Uterus (tissue), 4 donors: ENCODE results near the gene STAB2. TPM values are rescaled to one million over a fixed set of nuclear protein-coding genes. Genes with fewer than 3 reads are reported as not detected.

Experiments
- DNase-seq, 2 donors: peaks; one replicate each; pipeline ENCODE4 v3.0.0-alpha.2; 2019 to 2020
- H3K27ac ChIP-seq, 2 donors: fragments of 200-600 bp; sonication (generic); 1 replicate in 1 of 2; 2 replicates in 1 of 2; pipeline ENCODE4 v1.5.1; 2016 to 2018
- H3K27me3 ChIP-seq, 2 donors: fragments of 200-600 bp; sonication (generic); one replicate each; pipeline ENCODE4 v1.5.1; 2018 to 2019; ENCODE audit warnings: control low read depth in 1 of 2
- H3K36me3 ChIP-seq, 2 donors: fragments of 200-600 bp; sonication (generic); one replicate each; pipeline ENCODE4 v1.5.1; 2019; ENCODE audit warnings: control low read depth in 1 of 2
- H3K4me1 ChIP-seq, 2 donors: fragments of 200-600 bp; sonication (generic); one replicate each; pipeline ENCODE4 v1.5.1; 2018 to 2019; ENCODE audit warnings: control low read depth in 1 of 2
- H3K4me3 ChIP-seq, 2 donors: fragments of 200-600 bp; sonication (generic); 1 replicate in 1 of 2; 2 replicates in 1 of 2; pipeline ENCODE4 v1.5.1; 2018 to 2019; ENCODE audit warnings: mild to moderate bottlenecking in 1 of 2
- H3K9me3 ChIP-seq, 2 donors: fragments of 200-600 bp; sonication (generic); one replicate each; pipeline ENCODE4 v1.5.1; 2019; ENCODE audit warnings: control low read depth in 1 of 2
- POLR2A ChIP-seq, 2 donors: fragments of 450-650 bp; IDR thresholded peaks; one replicate each; pipeline ENCODE4 v1.6.1; 2016; ENCODE audit warnings: antibody characterized with exemption in 2 of 2, mild to moderate bottlenecking in 1 of 2, moderate library complexity in 1 of 2
- intact Hi-C: fragments of 100-400 bp; cut with DNase I; formaldehyde crosslinking; loops from one replicate; pipeline ENCODE4 v1.15.1; 2023; ENCODE audit warnings: low total_unique reads
- total RNA-seq, 4 donors: library from RNA; depleted of rRNA in 3 of 4; stranded (reverse); fragments of >200 nt in 3 of 4; gene quantifications; one replicate each; pipeline versions ENCODE4 v1.1.0 to v1.2.4, GENCODE V29; 2014 to 2023
- TF ChIP-seq, protein P1 (sequence below), 4 experiments: fragments of 200-600 bp in 2 of 4; fragments of 450-650 bp in 2 of 4; sonication (generic) in 2 of 4; IDR thresholded peaks; one replicate each; pipeline ENCODE4 v1.5.1; 2016 to 2019; ENCODE audit warnings: antibody characterized with exemption in 4 of 4, mild to moderate bottlenecking in 2 of 4, moderate library complexity in 1 of 4
- donor health status: DM: yes; HTN: yes; CAD: no.

STAB2 gene
- total RNA-seq, 4 donors from 2014 or later = 0.21 to 19.4 (median 2.6) TPM; not detected in 1

DNA sequence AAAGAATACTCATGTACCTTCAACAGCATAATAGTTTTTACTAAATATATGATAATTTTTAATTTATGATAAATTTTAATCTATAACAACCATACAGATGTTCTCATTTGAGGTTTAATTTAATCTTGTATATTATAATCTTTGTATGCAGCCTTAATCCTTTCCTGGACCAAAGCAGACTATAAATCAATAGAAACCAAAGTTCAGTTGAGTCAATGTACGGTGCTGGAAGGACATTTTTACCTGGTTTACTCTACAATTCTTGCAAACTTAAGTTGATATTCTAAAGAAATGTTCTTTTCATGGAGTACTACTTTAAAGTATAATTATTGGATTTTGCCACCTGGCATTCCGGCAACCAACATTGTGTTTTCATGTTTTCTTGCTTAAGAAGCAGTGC is 118.0 kb downstream of the STAB2 start:
- Histone ChIP-seq H3K27me3 (no peaks in the 10 kb centered on the region), H3K9me3 (no peaks in the 10 kb centered on the region), H3K4me3 (no peak overlapping the region), H3K4me1 (no peaks in the 10 kb centered on the region), H3K27ac (no peak overlapping the region), H3K36me3 (no peaks in the 10 kb centered on the region)
- intact Hi-C loops = no loop called here
- TF ChIP-seq, protein P1, sequence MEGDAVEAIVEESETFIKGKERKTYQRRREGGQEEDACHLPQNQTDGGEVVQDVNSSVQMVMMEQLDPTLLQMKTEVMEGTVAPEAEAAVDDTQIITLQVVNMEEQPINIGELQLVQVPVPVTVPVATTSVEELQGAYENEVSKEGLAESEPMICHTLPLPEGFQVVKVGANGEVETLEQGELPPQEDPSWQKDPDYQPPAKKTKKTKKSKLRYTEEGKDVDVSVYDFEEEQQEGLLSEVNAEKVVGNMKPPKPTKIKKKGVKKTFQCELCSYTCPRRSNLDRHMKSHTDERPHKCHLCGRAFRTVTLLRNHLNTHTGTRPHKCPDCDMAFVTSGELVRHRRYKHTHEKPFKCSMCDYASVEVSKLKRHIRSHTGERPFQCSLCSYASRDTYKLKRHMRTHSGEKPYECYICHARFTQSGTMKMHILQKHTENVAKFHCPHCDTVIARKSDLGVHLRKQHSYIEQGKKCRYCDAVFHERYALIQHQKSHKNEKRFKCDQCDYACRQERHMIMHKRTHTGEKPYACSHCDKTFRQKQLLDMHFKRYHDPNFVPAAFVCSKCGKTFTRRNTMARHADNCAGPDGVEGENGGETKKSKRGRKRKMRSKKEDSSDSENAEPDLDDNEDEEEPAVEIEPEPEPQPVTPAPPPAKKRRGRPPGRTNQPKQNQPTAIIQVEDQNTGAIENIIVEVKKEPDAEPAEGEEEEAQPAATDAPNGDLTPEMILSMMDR (IDR thresholded peaks at IDR 0.05) = no peak
- TF ChIP-seq POLR2A (IDR thresholded peaks at IDR 0.05) = no peak
- no peak for DNase-seq

DNA sequence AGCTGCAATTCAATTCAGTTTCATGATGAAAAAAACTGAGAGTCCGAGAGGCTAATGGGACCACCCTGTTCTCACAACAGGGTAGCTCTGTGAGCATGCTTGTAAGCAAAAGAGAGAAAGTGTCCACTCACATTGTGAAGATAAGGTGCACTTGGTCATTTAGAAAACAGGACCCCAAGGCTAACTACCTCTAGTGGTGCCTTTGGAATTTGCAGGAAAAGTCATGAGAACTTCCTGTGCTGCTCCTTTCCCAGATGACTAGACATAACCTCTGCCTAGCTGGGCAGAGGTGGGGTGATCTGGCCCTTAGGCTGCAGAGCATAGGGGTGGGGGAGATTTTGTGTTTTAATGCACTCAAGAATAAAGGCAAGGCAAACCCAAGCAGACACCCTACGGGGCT is 118.9 kb downstream of the STAB2 start:
- Histone ChIP-seq H3K27me3 (no peaks in the 10 kb centered on the region), H3K4me3 (no peak overlapping the region), H3K4me1 (no peaks in the 10 kb centered on the region), H3K27ac (no peak overlapping the region), H3K36me3 (no peaks in the 10 kb centered on the region), H3K9me3 (no peaks in the 10 kb centered on the region)
- DNase-seq = no peak
- intact Hi-C loops = no loop called here
- TF ChIP-seq, protein P1 (IDR thresholded peaks at IDR 0.05) = no peak
- no peak for TF ChIP-seq POLR2A (IDR thresholded peaks at IDR 0.05)

DNA sequence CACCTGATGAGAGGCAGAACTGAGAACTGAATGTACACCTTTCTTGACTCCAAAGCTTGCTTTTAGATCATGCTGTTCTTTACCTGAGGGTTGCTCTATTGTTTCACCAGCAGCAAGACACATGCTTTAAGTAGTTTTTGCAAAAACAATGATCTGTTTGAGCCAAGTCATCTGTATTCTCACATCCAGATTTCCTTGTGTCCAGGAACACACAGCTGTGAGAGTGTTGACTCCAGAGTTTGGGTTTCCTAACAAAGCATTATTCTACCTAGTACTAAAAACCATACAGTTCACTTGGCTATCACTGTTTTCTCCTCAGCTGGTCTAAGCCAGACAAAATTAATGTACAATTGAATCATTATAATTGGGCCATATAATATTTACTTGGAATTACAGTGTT is 120.4 kb downstream of the STAB2 start:
- no peak for DNase-seq
- H3K4me1 ChIP-seq = no peaks in the 10 kb centered on the region
- no peak overlapping the region for H3K4me3 ChIP-seq
- H3K36me3 ChIP-seq = no peaks in the 10 kb centered on the region
- H3K9me3 ChIP-seq = no peaks in the 10 kb centered on the region
- H3K27ac ChIP-seq = no peak overlapping the region
- no peaks in the 10 kb centered on the region for H3K27me3 ChIP-seq
- intact Hi-C loops = no loop called here
- TF ChIP-seq, protein P1 (IDR thresholded peaks at IDR 0.05) = no peak
- no peak for TF ChIP-seq POLR2A (IDR thresholded peaks at IDR 0.05)

DNA sequence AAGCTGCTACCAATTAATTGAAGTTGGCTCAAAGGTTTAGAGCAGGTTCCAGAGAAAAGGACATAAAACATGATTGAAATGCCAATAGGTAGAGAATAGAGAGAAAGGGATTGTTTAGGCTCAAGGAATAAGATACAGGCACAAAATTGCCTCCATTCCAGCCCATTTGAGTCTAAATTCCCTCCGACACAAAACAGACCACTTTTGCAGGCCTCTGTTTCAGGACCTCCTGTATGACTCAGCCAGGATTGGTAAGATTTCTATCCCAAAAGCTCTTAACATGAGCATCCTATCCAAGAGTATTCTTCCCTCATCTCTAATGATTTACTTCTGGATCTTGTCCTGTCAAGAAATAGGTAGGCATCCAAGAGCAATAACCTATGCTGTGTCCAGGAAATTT is 123.5 kb downstream of the STAB2 start:
- intact Hi-C loops = no loop called here

DNA sequence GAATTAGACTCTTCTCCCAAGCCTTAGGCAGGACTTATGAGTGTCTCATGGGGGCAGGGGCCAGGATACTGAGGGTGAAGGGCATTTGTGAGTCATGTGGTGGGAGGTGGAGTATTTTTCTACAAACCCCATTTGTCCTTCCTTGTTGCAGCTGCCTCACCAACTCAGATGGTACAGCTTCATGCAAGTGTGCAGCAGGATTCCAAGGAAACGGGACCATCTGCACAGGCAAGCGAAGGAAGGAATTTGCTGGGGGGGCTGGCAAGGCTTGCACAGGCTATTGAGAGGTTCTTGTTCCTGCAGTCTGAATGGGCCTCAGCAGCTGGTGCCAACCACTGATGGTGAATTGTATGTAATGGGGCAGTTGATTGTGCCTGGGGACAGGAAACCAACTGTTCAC is 125.1 kb downstream of the STAB2 start:
- H3K4me3 ChIP-seq = no peak overlapping the region
- TF ChIP-seq, protein P1 (IDR thresholded peaks at IDR 0.05) = no peak
- TF ChIP-seq POLR2A (IDR thresholded peaks at IDR 0.05) = no peak
- no peaks in the 10 kb centered on the region for H3K4me1 ChIP-seq
- no peaks in the 10 kb centered on the region for H3K36me3 ChIP-seq
- intact Hi-C loops = no loop called here
- H3K27ac ChIP-seq = no peak overlapping the region
- no peak for DNase-seq
- no peaks in the 10 kb centered on the region for H3K27me3 ChIP-seq
- no peaks in the 10 kb centered on the region for H3K9me3 ChIP-seq

More for the DNA sequence above, 123.5 kb downstream of the STAB2 start:
- H3K27ac ChIP-seq = no peak overlapping the region
- no peak for TF ChIP-seq POLR2A (IDR thresholded peaks at IDR 0.05)
- TF ChIP-seq, protein P1 (IDR thresholded peaks at IDR 0.05) = no peak
- H3K36me3 ChIP-seq = no peaks in the 10 kb centered on the region
- DNase-seq = no peak
- H3K27me3 ChIP-seq = no peaks in the 10 kb centered on the region
- H3K9me3 ChIP-seq = no peaks in the 10 kb centered on the region
- no peaks in the 10 kb centered on the region for H3K4me1 ChIP-seq
- no peak overlapping the region for H3K4me3 ChIP-seq
